ENCODE results near the gene HTRA3.
"Not testable (repeated sequence)": the region's sequence is repeated elsewhere in the genome, so short reads cannot be mapped to it uniquely, and the experiment has no call there.

Gene HTRA3

DNA sequence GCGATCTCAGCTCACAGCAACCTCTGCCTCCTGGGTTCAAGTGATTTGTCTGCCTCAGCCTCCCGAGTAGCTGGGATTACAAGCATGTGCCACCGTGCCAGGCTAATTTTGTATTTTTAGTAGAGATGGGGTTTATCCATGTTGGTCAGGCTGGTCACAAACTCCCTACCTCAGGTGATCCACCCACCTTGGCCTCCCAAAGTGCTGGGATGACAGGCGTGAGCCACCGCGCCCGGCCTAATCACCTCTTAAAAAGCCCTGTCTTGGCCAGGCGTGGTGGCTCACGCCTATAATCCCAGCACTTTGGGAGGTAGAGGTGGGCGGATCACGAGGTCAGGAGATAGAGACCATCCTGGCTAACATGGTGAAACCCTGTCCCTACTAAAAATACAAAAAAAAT, 79.7 kb downstream of the HTRA3 start:
- DNase-seq = not testable (repeated sequence)

DNA sequence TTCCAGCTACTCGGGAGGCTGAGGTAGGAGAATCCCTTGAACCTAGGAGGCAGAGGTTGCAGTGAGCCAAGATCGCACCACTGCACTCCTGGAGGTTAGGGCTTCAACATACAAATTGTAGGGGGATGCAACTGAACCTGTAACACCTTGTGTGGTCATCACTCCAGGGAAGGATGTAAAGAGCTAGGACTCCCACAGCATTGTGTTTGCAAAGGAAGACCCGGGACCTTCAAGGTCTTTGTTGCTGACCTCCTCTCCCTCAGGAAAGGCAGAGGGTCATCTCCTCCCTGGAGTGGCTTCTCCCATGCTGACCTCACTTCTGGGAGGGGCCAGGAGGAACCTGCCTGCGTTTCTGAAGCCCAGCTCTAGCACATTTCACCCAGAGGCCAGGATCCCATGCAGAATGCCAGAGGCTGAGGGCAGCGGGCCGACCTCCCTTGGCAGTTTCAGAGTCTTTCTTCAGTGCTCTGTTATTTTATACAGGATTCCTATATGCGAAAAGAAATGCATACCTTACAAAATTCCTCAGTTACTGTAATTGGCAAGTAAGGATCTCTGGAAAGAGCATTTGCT, 80.2 kb downstream of the HTRA3 start:
- no peak for DNase-seq

DNA sequence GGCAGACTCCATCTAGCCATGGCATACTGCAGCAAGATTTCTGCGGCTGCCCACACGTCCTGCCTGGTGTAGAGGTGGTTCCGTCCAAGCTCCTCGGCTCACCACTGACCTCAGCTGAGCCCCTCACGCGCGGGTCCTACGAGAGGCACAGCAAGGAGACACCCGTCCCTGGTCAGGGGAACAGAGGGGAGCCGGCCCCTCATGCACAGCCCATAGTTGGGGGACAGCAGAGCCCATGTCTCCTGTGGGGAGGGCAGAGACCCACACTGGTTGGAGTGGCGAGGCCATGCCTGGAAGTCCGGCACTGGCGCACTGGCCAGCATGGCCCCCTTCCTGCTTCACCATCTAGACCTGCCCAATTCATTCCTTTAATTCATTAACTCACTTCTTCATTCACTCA, 80.8 kb downstream of the HTRA3 start:
- DNase-seq = no peak

DNA sequence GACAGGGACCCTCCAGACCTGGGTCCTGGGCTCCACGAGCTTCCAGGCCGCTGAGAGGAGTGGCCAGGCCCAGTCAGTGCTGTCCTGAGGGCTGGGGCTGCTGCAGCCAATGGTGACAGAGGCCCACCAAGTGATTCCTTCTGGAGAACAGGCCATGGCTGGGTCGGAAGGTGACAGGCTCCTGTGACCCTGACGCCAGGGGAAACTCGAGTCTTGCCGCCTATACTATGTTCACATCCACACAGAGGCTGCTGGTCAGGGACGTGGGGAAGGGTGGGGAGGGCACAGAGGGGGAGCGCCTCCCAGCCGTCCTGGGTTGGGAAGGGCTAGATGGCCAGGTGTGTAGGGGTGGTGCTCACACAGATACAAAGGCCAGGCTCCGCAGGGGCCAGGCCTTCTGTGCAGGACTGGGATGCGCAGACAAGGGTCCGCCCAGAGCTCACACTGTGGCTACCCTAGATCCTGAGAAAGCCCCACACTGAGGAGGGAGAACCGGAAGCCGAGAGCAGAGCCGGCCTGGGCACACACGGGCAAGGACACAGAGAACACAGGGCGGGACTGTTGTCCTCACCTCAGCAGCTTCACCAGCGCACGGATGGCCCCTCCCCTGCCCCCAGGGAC, 81.4 kb downstream of the HTRA3 start:
- no peak for DNase-seq

DNA sequence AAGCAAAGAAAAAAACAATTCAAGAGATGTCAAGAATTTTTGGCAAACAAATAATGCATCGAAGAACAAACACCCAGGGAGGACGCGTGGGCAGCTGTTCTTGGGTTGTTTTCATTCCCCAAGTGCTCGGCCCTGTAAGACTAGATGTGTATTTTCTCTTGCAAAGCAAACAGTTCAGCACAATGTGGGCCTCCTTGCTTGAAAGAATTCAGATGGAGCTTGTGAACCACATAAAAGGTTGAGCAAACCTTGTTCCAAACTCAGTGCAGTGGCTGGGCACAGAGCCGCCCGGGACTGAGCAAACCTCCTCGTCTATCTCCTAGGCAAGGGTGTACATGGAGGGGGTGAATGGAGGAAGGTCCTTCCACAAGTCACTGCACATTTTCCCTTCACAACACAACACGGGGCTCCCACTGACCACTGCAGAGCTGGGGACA, 82.4 kb downstream of the HTRA3 start:
- no peak for DNase-seq

DNA sequence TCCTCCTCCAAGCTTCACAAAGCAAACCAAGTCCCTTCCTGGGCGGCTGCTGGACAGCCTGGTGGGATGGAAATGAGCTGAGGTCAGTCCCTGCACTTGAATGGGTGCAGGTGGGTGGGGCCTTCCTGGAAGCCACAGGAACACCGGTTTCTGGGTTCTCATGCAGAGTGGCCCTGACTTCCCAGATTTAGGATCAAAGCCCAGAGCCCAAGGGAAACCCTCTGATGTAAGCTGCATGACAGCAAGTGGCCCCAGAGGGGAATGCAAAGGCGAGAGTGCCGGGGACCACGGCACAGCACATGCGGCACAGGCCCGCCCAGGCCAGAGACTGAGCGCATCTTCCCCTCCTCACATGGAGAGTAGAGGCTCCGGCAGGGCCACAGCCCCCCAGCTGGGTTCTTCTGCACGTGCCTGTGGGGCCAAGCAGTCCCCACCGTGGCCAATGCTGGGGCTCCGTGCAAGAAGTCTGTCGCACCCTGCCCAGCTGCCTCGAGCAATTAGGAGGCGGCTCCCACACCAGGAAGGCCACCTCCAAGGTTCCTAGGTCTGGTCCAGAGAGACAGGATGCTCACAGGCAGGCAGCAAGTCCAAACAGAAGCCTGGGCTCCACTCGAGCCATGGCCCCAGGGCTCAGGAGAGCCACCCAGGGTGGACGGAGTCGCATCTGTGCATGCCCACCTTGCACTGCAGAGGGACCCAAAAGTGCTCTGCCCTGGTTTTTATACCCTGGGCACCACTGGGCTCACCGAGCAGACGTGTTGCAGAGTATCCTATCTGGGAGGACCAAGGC, 83.0 kb downstream of the HTRA3 start:
- no peak for DNase-seq

DNA sequence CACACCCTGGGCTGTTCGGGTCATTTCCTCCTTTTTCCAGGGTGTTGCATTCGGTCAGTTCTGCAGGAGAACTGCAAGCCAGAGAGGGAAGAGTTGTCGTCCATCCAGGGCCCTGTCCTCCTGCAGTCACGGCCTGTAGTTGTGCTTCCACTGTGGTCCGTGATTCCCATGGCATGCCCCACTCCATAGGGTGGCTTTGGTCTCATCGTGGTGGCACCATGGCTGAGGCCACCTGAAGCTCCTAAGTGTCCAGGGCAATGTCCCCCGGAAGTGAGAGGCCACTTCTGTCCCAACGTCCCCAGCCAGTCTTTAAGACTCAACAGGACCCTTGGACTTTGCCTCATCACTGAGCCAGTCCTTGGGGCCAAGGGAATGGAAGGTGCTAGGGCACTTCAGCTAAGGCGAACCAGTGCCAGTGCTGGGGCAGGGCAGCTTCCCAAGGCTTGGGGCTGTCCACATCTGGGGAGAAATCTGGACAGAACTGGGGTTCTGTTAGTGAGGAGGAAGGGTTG, 83.7 kb downstream of the HTRA3 start:
- no peak for DNase-seq

DNA sequence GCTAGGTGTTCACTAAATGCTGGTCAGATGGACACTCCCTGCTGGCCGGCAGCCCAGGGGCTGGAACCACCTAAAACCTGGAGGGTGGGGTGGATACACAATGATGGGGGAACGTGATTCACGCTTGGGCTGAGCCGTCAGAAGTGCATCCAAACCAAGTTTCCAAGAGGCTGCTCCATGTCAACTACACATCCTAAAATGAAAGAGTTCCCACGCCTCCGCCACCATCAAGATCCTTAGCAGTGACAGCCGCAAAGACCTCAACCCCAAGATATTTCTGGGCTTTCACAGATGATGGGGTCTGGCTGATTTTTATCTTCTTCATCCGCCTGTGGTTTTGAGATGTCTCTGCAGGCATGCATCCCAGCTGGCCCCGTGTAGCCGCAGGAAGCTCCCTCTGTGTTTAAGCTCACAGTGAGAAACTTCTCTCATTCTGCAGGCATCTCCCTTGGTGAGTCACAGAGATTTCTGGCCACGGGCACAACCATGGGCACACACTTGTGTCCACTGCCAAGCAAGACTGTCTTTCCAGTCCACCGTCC, 84.4 kb downstream of the HTRA3 start:
- DNase-seq = no peak

DNA sequence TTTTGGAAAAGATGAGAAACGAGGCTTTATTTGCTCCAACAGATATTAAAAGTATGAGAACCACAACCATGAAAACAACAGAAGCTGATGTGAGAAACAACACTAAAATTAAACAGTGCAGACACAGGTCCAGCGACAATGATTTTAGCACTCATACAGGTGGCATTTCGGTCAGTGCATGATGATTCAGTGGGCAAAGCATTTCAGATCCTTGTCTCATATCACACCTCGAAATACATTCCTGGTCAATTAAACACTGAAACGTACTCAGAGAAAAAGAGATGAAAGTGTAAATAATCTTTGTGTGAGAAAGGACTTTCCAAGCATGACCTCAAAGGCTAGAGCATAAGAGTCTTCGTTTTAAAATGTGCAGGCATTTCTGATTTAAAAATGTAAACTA, 85.8 kb downstream of the HTRA3 start:
- no peak for DNase-seq

DNA sequence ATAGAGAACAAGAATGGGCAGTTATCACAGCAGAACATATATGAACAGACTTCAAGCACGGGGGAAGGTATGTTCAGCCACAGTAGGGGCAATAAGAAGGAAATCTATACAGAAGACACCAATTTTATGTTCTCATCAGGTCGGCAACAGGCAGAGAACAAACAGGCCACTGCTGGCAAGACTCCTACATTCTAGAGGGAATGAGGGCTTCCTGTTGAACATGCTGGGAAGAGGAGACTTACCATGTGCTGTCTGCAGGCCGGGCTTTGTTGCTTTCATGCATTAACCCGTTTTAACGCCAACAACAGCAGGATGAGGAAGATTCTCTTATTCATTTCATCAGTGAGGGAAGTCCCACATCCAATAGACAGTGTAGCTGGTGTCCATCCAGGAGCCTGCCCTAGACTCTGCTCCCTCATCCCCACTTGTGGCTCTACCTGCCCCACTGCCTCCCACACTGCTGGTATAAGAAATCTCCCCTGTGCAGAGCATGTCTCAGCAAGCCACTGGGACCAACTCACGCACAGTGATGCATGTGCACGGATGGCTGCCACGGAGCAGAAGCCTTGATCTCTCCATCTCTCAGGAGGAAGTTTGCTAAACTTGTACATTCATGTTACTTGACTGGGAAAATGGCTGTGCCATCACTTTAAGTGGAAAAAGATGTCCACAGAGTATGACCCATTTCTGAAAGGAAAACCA, 86.5 kb downstream of the HTRA3 start:
- no peak for DNase-seq

Data from activated T-cell treated with anti-CD3 and anti-CD28 coated beads, Interleukin-2, amount 50 U/mL, for 48 hours (primary cell).